ENCODE data around the gene VRTN. TPM values are rescaled to one million over a fixed set of nuclear protein-coding genes. Genes with fewer than 3 reads are reported as not detected.

The VRTN gene
- total and polyA plus RNA-seq, 9 of the 15 experiments (the other 6 are each of a cell fraction or from before 2014, with no cell fraction given): 0.05 to 0.09 (median 0.06) TPM; not detected in 6

GRCh38 chr14:74302634-74303569 is 45.4 kb upstream of the VRTN start, which contains the start of gene ABCD4 (continued):
- TF ChIP-seq, protein P1, sequence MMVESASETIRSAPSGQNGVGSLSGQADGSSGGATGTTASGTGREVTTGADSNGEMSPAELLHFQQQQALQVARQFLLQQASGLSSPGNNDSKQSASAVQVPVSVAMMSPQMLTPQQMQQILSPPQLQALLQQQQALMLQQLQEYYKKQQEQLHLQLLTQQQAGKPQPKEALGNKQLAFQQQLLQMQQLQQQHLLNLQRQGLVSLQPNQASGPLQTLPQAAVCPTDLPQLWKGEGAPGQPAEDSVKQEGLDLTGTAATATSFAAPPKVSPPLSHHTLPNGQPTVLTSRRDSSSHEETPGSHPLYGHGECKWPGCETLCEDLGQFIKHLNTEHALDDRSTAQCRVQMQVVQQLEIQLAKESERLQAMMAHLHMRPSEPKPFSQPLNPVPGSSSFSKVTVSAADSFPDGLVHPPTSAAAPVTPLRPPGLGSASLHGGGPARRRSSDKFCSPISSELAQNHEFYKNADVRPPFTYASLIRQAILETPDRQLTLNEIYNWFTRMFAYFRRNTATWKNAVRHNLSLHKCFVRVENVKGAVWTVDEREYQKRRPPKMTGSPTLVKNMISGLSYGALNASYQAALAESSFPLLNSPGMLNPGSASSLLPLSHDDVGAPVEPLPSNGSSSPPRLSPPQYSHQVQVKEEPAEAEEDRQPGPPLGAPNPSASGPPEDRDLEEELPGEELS (CRISPR knock-in tag; IDR thresholded peaks at IDR 0.05; ENCODE audit: borderline replicate concordance): no peak
- no peak for TF ChIP-seq MAFF (IDR thresholded peaks at IDR 0.05; ENCODE audit: low read length)
- no peak for TF ChIP-seq MTF1 (CRISPR knock-in tag; IDR thresholded peaks at IDR 0.05; ENCODE audit: borderline replicate concordance)
- no peak for TF ChIP-seq RBM39 (optimal IDR thresholded peaks at IDR 0.05; ENCODE audit: low read depth, low read length)
- TF ChIP-seq, protein P2, sequence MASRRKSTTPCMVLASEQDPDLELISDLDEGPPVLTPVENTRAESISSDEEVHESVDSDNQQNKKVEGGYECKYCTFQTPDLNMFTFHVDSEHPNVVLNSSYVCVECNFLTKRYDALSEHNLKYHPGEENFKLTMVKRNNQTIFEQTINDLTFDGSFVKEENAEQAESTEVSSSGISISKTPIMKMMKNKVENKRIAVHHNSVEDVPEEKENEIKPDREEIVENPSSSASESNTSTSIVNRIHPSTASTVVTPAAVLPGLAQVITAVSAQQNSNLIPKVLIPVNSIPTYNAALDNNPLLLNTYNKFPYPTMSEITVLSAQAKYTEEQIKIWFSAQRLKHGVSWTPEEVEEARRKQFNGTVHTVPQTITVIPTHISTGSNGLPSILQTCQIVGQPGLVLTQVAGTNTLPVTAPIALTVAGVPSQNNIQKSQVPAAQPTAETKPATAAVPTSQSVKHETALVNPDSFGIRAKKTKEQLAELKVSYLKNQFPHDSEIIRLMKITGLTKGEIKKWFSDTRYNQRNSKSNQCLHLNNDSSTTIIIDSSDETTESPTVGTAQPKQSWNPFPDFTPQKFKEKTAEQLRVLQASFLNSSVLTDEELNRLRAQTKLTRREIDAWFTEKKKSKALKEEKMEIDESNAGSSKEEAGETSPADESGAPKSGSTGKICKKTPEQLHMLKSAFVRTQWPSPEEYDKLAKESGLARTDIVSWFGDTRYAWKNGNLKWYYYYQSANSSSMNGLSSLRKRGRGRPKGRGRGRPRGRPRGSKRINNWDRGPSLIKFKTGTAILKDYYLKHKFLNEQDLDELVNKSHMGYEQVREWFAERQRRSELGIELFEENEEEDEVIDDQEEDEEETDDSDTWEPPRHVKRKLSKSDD (conservative IDR thresholded peaks at IDR 0.05; ENCODE audit: low read length): no peak
- no peak for TF ChIP-seq RUNX1 (IDR thresholded peaks at IDR 0.05; ENCODE audit: low read depth)
- TF ChIP-seq ZNF584 (CRISPR knock-in tag; IDR thresholded peaks at IDR 0.05; ENCODE audit: low read depth): no peak
- no peak for TF ChIP-seq CHD2 (IDR thresholded peaks at IDR 0.05; ENCODE audit: low read depth, low read length)
- no peak for TF ChIP-seq CEBPG (CRISPR knock-in tag; IDR thresholded peaks at IDR 0.05)
- no peak for TF ChIP-seq CEBPG (tag; conservative IDR thresholded peaks at IDR 0.05 in 1 of 2, IDR thresholded peaks at IDR 0.05 in 1 of 2)
- TF ChIP-seq ZNF586 (CRISPR knock-in tag; conservative IDR thresholded peaks at IDR 0.05): no peak
- no peak for TF ChIP-seq MCM3 (IDR thresholded peaks at IDR 0.05)
- TF ChIP-seq SLC30A9 (CRISPR knock-in tag; IDR thresholded peaks at IDR 0.05): no peak
- TF ChIP-seq NRF1 (conservative IDR thresholded peaks at IDR 0.05 in 1 of 2, IDR thresholded peaks at IDR 0.05 in 1 of 2): no peak
- peak; percentile 60; the same call in 1 of the 2 replicates for TF ChIP-seq CREB3L1 (IDR thresholded peaks at IDR 0.05; ENCODE audit: borderline replicate concordance, low read depth)
- TF ChIP-seq ZNF175 (CRISPR knock-in tag; IDR thresholded peaks at IDR 0.05; ENCODE audit: low read depth): no peak
- no peak for TF ChIP-seq XRCC3 (IDR thresholded peaks at IDR 0.05)
- no peak for TF ChIP-seq FIP1L1 (IDR thresholded peaks at IDR 0.05; ENCODE audit: low read depth, low read length, poor library complexity, severe bottlenecking)
- no peak for TF ChIP-seq KLF1 (tag; IDR thresholded peaks at IDR 0.05)
- TF ChIP-seq, protein P3, sequence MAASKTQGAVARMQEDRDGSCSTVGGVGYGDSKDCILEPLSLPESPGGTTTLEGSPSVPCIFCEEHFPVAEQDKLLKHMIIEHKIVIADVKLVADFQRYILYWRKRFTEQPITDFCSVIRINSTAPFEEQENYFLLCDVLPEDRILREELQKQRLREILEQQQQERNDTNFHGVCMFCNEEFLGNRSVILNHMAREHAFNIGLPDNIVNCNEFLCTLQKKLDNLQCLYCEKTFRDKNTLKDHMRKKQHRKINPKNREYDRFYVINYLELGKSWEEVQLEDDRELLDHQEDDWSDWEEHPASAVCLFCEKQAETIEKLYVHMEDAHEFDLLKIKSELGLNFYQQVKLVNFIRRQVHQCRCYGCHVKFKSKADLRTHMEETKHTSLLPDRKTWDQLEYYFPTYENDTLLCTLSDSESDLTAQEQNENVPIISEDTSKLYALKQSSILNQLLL (CRISPR knock-in tag; IDR thresholded peaks at IDR 0.05; ENCODE audit: borderline replicate concordance): no peak
